GM12878 (cell line): ENCODE data around the gene RRP15.

Source experiments
- BCL11A ChIP-seq: IDR thresholded peaks from 2 replicates; pipeline ENCODE4 v1.6.1; 2011; ENCODE audit warnings: low read depth, low read length
- CTCF ChIP-seq, 3 experiments: IDR thresholded peaks in 2 of 3; conservative IDR thresholded peaks in 1 of 3; 2 replicates each; pipeline ENCODE4 v1.5.1; 2011; ENCODE audit warnings: low read depth in 3 of 3, low read length in 3 of 3, mild to moderate bottlenecking in 3 of 3, control low read depth in 2 of 3, moderate library complexity in 2 of 3, inconsistent platforms in 1 of 3, mixed read lengths in 1 of 3; ENCODE audit not compliant: control insufficient read depth in 2 of 3, insufficient read depth in 1 of 3; ENCODE audit errors: extremely low read depth in 1 of 3
- SKIL ChIP-seq: fragments of 450-650 bp; IDR thresholded peaks from 2 replicates; pipeline ENCODE4 v1.6.1; 2017; ENCODE audit warnings: mild to moderate bottlenecking, low read depth, inconsistent platforms; ENCODE audit not compliant: poor library complexity, severe bottlenecking
- TAF1 ChIP-seq: IDR thresholded peaks from 2 replicates; pipeline ENCODE4 v1.6.1; 2011; ENCODE audit warnings: mild to moderate bottlenecking, low read depth, low read length, borderline replicate concordance
- TARDBP ChIP-seq: IDR thresholded peaks from 2 replicates; pipeline ENCODE4 v1.6.1; 2016; ENCODE audit warnings: borderline replicate concordance
- TF ChIP-seq, protein P1 (sequence below): fragments of 450-650 bp; IDR thresholded peaks from 2 replicates; pipeline ENCODE4 v1.6.1; 2017; ENCODE audit warnings: mild to moderate bottlenecking, moderate library complexity

DNA sequence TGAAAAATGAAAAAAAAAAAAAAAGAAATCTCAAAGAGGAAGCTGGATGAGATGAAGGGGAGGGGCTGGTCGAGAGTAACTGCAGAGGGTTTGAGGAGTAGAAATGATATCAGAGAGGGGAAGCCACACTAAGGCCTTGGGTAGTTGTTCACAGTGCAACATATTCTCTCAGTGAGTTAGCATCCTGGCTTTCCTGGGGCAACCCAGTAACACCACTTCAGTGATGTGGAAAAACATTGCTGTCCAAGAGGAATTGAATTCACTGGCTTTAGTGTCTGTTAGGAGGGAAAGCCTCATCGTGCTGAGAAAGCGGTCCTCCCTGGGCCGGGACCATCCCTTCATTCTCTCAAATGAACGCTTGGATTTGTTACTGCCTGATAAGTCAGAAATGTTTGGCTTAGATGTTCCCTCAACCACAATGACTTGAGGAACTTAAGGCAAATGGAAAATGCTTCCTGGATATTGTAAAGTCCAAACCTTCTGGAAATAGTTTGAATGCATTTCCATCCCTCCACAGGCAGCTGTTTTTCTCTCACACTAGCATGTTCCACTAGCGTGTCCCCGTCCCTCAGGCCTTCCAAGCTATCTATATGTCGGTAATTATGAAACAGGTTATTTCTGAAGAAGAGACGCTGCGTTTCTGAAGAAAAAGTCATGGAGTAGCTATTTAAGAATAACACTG, 72.3 kb downstream of the RRP15 start:
- no peak for TF ChIP-seq CTCF (IDR thresholded peaks at IDR 0.05 in 2 of 3, conservative IDR thresholded peaks at IDR 0.05 in 1 of 3; ENCODE audit: control insufficient read depth in 2 of 3, extremely low read depth in 1 of 3, insufficient read depth in 1 of 3, low read depth in 3 of 3, low read length in 3 of 3)
- TF ChIP-seq TARDBP, result no peak
- no peak for TF ChIP-seq BCL11A
- TF ChIP-seq SKIL, result no peak
- TF ChIP-seq, protein P1, sequence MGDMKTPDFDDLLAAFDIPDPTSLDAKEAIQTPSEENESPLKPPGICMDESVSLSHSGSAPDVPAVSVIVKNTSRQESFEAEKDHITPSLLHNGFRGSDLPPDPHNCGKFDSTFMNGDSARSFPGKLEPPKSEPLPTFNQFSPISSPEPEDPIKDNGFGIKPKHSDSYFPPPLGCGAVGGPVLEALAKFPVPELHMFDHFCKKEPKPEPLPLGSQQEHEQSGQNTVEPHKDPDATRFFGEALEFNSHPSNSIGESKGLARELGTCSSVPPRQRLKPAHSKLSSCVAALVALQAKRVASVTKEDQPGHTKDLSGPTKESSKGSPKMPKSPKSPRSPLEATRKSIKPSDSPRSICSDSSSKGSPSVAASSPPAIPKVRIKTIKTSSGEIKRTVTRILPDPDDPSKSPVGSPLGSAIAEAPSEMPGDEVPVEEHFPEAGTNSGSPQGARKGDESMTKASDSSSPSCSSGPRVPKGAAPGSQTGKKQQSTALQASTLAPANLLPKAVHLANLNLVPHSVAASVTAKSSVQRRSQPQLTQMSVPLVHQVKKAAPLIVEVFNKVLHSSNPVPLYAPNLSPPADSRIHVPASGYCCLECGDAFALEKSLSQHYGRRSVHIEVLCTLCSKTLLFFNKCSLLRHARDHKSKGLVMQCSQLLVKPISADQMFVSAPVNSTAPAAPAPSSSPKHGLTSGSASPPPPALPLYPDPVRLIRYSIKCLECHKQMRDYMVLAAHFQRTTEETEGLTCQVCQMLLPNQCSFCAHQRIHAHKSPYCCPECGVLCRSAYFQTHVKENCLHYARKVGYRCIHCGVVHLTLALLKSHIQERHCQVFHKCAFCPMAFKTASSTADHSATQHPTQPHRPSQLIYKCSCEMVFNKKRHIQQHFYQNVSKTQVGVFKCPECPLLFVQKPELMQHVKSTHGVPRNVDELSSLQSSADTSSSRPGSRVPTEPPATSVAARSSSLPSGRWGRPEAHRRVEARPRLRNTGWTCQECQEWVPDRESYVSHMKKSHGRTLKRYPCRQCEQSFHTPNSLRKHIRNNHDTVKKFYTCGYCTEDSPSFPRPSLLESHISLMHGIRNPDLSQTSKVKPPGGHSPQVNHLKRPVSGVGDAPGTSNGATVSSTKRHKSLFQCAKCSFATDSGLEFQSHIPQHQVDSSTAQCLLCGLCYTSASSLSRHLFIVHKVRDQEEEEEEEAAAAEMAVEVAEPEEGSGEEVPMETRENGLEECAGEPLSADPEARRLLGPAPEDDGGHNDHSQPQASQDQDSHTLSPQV, result no peak
- TF ChIP-seq TAF1, result no peak
